Suprapubic skin (tissue), 4 donors: ENCODE data around the gene MME.

Experiments
- CTCF ChIP-seq, 2 donors: fragments of 200-600 bp in 1 of 2; fragments of 450-650 bp in 1 of 2; sonication (generic) in 1 of 2; IDR thresholded peaks; one replicate each; pipeline ENCODE4 v1.5.1; 2016 to 2019; ENCODE audit warnings: antibody characterized with exemption in 2 of 2, mild to moderate bottlenecking in 1 of 2, moderate library complexity in 1 of 2
- POLR2A ChIP-seq, 2 donors: fragments of 450-650 bp; IDR thresholded peaks; one replicate each; pipeline ENCODE4 v1.6.1; 2017; ENCODE audit warnings: antibody characterized with exemption in 2 of 2, mild to moderate bottlenecking in 2 of 2, moderate library complexity in 2 of 2
- POLR2AphosphoS5 ChIP-seq, 3 donors: sonication (generic); formaldehyde crosslinking; IDR thresholded peaks; one replicate each; pipeline ENCODE4 v1.6.1; 2017; ENCODE audit warnings: antibody characterized with exemption in 3 of 3

- TF ChIP-seq CTCF (IDR thresholded peaks at IDR 0.05) = no peak
- no peak for TF ChIP-seq POLR2A (IDR thresholded peaks at IDR 0.05)
- TF ChIP-seq POLR2AphosphoS5 (IDR thresholded peaks at IDR 0.05) = no peak
Measured at GRCh38 chr3:155110022-155110421, 29.9 kb downstream of the MME start.
